Neutrophil (primary cell): ENCODE data around the gene GYPC.

Experiments used
- H3K27ac ChIP-seq: fragments of 200-600 bp; sonication (generic); 2 replicates; pipeline ENCODE4 v1.5.1; 2016; ENCODE audit warnings: mild to moderate bottlenecking, moderate library complexity
- H3K27me3 ChIP-seq: fragments of 200-600 bp; sonication (generic); 2 replicates; pipeline ENCODE4 v1.6.0; 2016; ENCODE audit warnings: mild to moderate bottlenecking
- H3K36me3 ChIP-seq: fragments of 200-600 bp; sonication (generic); 2 replicates; pipeline ENCODE4 v1.5.1; 2017
- H3K4me1 ChIP-seq, 2 experiments: fragments of 200-600 bp in 1 of 2; sonication (generic) in 1 of 2; 1 replicate in 1 of 2; 2 replicates in 1 of 2; pipeline versions ENCODE4 v1.5.1 to v1.6.1; 2013 to 2016; ENCODE audit warnings: low read depth in 1 of 2, low read length in 1 of 2, mild to moderate bottlenecking in 1 of 2, moderate library complexity in 1 of 2; ENCODE audit not compliant: control insufficient read depth in 1 of 2, insufficient read depth in 1 of 2
- H3K4me3 ChIP-seq, 2 experiments: fragments of 200-600 bp in 1 of 2; sonication (generic) in 1 of 2; 1 replicate in 1 of 2; 2 replicates in 1 of 2; pipeline ENCODE4 v1.5.1; 2013 to 2016; ENCODE audit warnings: low read depth in 1 of 2, low read length in 1 of 2, mild to moderate bottlenecking in 1 of 2, moderate library complexity in 1 of 2
- H3K9me3 ChIP-seq: fragments of 200-600 bp; sonication (generic); 2 replicates; pipeline ENCODE4 v1.5.1; 2016
- CTCF ChIP-seq: fragments of 200-600 bp; sonication (generic); IDR thresholded peaks from 2 replicates; pipeline ENCODE4 v1.5.1; 2016; ENCODE audit warnings: antibody characterized with exemption

The GYPC gene

GRCh38 chr2:126657148-126657635 is 1.2 kb downstream of the GYPC start:
- Histone ChIP-seq H3K4me1 (peaks cover 67 to 72% of the 10 kb centered on the region in 2 experiments), H3K36me3 (no peaks in the 10 kb centered on the region), H3K27me3 (no peaks in the 10 kb centered on the region), H3K9me3 (no peaks in the 10 kb centered on the region), H3K4me3 (peak overlapping the region; percentile 59 to 90), H3K27ac (peak overlapping the region; percentile 92)
- no peak for TF ChIP-seq CTCF

GRCh38 chr2:126657636-126658318 is 1.8 kb downstream of the GYPC start:
- Histone ChIP-seq H3K36me3 (no peaks in the 10 kb centered on the region), H3K27ac (peak overlapping the region; percentile 92), H3K9me3 (no peaks in the 10 kb centered on the region), H3K27me3 (no peaks in the 10 kb centered on the region), H3K4me1 (peaks cover 72 to 78% of the 10 kb centered on the region in 2 experiments), H3K4me3 (peak overlapping the region; percentile 59 to 90)
- TF ChIP-seq CTCF = no peak

GRCh38 chr2:126658319-126658904 is 2.5 kb downstream of the GYPC start:
- Histone ChIP-seq H3K27me3 (no peaks in the 10 kb centered on the region), H3K4me3 (peak overlapping the region; percentile 59 to 90), H3K4me1 (peaks cover 79 to 84% of the 10 kb centered on the region in 2 experiments), H3K27ac (peak overlapping the region; percentile 92), H3K36me3 (no peaks in the 10 kb centered on the region), H3K9me3 (no peaks in the 10 kb centered on the region)
- no peak for TF ChIP-seq CTCF

- peak overlapping the region; percentile 92 for H3K27ac ChIP-seq
- no peaks in the 10 kb centered on the region for H3K36me3 ChIP-seq
- no peaks in the 10 kb centered on the region for H3K27me3 ChIP-seq
- TF ChIP-seq CTCF = no peak
- H3K4me1 ChIP-seq = peaks cover 83 to 87% of the 10 kb centered on the region in 2 experiments
- H3K9me3 ChIP-seq = no peaks in the 10 kb centered on the region
- H3K4me3 ChIP-seq = peak overlapping the region; percentile 35 to 44
Measured at GRCh38 chr2:126658905-126659561, 3.1 kb downstream of the GYPC start.

- Histone ChIP-seq H3K4me1 (peaks cover 88 to 94% of the 10 kb centered on the region in 2 experiments), H3K4me3 (peak overlapping the region; percentile 35 to 44), H3K27ac (peak overlapping the region; percentile 92), H3K9me3 (no peaks in the 10 kb centered on the region), H3K27me3 (no peaks in the 10 kb centered on the region), H3K36me3 (no peaks in the 10 kb centered on the region)
- TF ChIP-seq CTCF = no peak
Measured at GRCh38 chr2:126659562-126660467, 3.9 kb downstream of the GYPC start.
